ENCODE measurements around the gene OR6S1.

OR6S1 gene

GRCh38 chr14:20641591-20641990 lies at the start of gene OR6S1:
Gene OR6S1 (minus strand): TSS chr14:20641691. CDS start chr14:20641691, 0 bp downstream.
- DNase-seq: no peak

GRCh38 chr14:20690848-20691640 lies 49.6 kb upstream of the OR6S1 start:
- peak; percentile 50 for DNase-seq

GRCh38 chr14:20688167-20688839 lies 46.8 kb upstream of the OR6S1 start, which contains the start of gene ANG:
Gene ANG (plus strand): TSS chr14:20688764. CDS start chr14:20693565, 4,801 bp downstream.
- no peak for DNase-seq

- DNase-seq: no peak
Measured at GRCh38 chr14:20687362-20688166, 46.1 kb upstream of the OR6S1 start.

- no peak for DNase-seq
Measured at GRCh38 chr14:20686386-20687143, 45.1 kb upstream of the OR6S1 start.

GRCh38 chr14:20684662-20685456 lies 43.4 kb upstream of the OR6S1 start:
- peak; percentile 18 for DNase-seq

- DNase-seq: peak; percentile 82
Measured at GRCh38 chr14:20683891-20684661, 42.6 kb upstream of the OR6S1 start, which contains the start of gene RNASE4. Gene RNASE4 (plus strand): TSS chr14:20684560. CDS start chr14:20699372, 14,812 bp downstream.

- DNase-seq: peak; percentile 67
Measured at GRCh38 chr14:20683125-20683890, 41.8 kb upstream of the OR6S1 start.

GRCh38 chr14:20682435-20683124 lies 41.1 kb upstream of the OR6S1 start:
- DNase-seq: peak; percentile 90

DNA sequence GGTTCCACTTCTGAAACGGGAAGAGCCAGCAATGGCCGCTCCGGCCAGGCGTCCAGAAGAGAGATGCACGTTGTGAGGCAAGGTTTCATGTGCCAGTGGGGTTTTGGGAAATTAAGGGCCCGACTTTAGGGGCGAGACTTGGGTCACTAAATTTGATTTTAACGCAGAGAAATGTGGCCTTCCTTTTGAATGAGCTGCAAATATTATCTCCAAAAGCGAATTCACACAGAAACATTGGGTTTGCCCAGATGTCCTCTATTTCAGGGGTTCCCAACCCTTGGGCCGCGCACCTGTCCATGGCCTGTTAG lies 40.6 kb upstream of the OR6S1 start:
- no peak for DNase-seq

DNA sequence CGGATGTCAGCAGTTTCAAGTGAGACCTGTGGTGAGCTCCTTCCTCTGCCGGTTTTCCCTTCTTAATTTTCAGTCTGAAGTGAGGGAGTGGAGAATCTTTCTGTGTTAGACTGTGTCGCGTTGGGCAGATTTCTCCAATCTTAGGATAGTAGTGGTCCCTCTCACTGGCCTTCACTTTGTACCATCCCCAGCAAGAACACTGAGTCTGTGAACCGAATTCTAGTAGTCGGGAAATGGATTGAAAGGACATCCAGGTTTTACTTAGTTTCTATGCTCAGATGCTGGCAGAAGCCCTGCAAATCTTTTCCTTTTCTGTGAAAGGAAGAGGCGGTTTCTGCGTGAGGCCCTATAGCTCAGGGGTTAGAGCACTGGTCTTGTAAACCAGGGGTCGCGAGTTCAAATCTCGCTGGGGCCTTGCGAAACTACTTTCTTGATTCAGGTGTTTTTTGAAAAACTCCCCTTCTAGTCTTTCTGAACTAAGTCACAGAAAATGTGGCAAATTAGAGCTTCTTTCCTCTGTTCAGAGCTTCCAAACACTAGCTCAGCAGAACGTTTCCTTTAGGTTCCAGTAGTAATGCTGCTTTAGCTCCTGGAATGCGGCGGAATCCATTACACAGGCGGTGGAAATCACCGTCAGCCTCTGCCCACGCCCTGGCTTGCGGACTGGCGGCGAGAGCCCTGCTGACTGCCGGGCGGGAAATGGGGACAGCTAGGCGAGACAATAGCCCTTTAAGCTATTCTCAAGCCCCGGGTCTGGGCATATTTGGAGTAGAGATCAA lies 40.0 kb upstream of the OR6S1 start:
- peak; percentile 60 for DNase-seq

DNA sequence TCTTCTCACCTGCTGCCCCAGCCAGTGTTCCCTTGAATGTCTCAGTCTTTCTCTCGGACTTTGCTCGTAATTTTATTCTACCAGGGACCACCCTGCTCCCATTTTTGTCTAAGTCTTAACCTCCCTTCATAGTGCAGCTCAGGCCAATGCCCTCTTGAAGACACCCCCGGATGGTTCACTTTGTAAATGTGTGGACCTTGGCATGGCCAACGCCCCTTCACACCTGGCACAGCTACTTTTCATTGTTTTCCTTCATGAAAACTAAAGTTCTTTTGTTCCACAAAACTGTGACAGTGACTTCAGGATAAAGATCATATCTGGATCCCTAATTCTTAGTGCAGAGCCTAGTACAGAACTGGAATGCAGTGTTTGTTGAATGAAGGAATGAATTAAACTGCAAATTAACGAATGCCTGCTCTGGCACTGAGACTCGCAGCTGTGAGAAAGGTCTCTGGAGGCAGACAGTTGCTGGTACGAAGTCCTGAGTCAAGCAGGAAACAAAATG lies 39.4 kb upstream of the OR6S1 start:
- no peak for DNase-seq

DNA sequence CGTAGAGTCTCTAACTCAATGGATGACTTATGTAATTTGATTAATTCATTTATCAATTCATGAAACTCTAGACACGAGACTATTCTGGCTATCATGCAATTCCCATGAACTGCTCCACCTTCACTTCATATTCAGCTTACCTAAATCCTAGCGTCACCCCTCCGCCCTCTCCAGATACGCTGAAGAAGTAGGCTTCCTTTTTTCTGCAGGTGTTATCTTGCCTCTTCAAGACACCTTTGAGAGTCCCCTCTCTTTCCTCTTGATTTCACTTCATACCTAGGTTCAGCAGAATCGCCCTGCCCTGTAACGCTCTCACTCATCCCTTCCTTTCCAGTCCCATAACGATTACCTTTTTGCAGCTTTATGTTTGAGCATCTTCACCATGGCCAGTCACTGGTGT lies 38.9 kb upstream of the OR6S1 start:
- DNase-seq: no peak

DNA sequence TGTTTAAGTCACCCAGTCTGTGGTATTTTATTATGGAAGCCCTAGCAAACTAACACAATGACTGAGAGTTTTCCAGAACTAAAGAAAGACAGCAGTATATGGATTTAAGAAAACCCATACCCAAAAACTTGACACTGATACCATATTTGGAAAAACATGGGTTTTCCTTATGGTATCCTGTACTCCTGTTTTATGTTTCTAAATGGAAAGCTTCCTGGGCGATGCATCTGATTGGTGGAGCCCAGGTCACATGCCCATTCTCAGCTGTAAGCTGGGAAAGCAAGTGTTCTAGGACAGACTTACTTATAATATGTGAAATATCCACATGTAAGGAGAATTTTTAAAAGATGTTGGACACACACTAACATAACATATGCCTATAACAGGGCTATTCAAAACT lies 38.4 kb upstream of the OR6S1 start:
- no peak for DNase-seq

- DNase-seq: no peak
Measured at GRCh38 chr14:20676072-20676471, 34.6 kb upstream of the OR6S1 start.

- DNase-seq: no peak
Measured at GRCh38 chr14:20675669-20676068, 34.2 kb upstream of the OR6S1 start.

DNA sequence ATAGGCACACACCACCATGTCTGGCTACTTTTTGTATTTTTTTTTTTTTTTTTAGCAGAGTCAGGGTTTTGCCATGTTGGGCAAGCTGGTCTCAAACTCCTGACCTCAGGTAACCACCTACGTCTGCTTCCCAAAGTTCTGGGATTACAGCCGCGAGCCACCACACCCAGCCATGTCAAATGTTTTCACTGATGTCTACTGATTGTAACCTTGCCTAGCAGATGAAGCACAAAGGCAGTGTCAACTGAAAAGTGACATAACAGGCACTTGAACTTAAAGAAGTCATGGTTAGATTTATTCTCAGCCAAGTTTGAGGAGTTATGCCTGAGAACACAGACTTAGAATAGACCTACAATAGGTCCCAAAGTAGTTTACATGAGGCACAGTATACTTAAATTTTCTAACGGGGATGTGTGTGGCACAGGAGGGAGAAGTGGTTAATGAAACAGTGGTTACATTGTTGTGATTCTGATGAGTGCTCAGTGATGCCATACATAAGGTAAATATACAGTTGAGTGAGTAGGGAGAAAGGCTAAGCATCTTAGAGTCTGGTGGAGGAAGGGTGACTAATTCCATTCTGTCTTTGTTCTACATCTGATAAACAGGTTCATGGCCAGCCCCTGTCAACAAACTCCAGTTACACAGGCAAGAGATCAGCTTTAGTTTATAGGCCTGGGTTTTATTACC lies 30.2 kb upstream of the OR6S1 start:
- DNase-seq: no peak

DNA sequence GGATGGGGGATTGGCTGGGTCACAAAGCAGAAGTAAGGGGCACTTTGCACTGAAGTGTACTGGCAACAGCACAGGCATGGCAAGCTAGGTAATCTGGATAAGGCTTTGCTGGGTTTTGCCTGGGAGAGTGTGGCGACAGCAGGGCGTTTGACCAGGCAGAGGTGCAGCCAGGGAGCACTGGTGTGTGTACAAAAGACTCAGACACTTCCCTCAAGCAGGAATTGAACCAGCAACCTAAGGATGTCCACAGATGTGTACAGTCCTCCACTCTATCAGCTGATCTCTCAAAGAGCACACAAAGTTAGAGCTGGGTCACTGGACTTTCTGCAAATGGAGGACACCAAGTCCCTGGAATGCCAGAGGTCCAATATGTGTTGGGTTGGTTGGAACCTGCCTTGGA lies 27.5 kb upstream of the OR6S1 start:
- no peak for DNase-seq

Measured in amniotic stem cell (primary cell).